HCT116 (cell line): ENCODE data around the gene CD59. TPM values are rescaled to one million over a fixed set of nuclear protein-coding genes. Genes with fewer than 3 reads are reported as not detected.

Source experiments
- ATAC-seq: fragments of 200-7000 bp; cut with Tn5 transposase; 2 replicates; pipeline ENCODE4 v1.9.1; 2020; ENCODE audit warnings: mild to moderate bottlenecking, moderate library complexity
- BruUV-seq: library from RNA; stranded (reverse); fragments of 400-500 nt; replicated peaks from 2 replicates; lab custom pipeline; 2021; lab: Mats Ljungman, UMichigan
- CTCF ChIA-PET: fragments of 300-600 bp; sonication (Branson Sonifier 250); formaldehyde crosslinking; loops from one replicate; lab custom pipeline; 2021; ENCODE audit warnings: antibody characterized with exemption; lab: Charles Lee
- POLR2A ChIA-PET: fragments of 300-600, 350-600 bp; sonication (Branson Sonifier 250); formaldehyde crosslinking; loops from one replicate; lab custom pipeline; 2021; ENCODE audit warnings: antibody characterized with exemption; lab: Charles Lee
- RAD21 ChIA-PET, 2 experiments: fragments of 300-600 bp; sonication (Branson Sonifier 250); formaldehyde crosslinking; loops; one replicate each; lab custom pipeline; 2023; ENCODE audit warnings: low total read pairs in 2 of 2; ENCODE audit not compliant: uncharacterized antibody in 2 of 2, unreplicated experiment in 2 of 2, low non-redundant PET in 1 of 2; lab: Charles Lee
- DNase-seq: peaks from one replicate; pipeline ENCODE4 v3.0.0-alpha.2; 2010; ENCODE audit warnings: low read depth, low spot score
- H2AFZ ChIP-seq: fragments of 200-600 bp; shearing (Covaris generic), sonication (generic); 2 replicates; pipeline ENCODE4 v1.6.1; 2017; ENCODE audit warnings: low read depth, mixed run types, mixed read lengths, antibody characterized with exemption, low read length; ENCODE audit not compliant: poor library complexity, severe bottlenecking
- H3K27ac ChIP-seq: 2 replicates; pipeline ENCODE4 v1.5.1; 2012; ENCODE audit warnings: low read depth, low read length
- H3K27me3 ChIP-seq: fragments of 200-600 bp; sonication (generic); 2 replicates; pipeline ENCODE4 v1.6.1; 2016; ENCODE audit warnings: mixed run types, low read length, mixed read lengths; ENCODE audit not compliant: insufficient read depth
- H3K36me3 ChIP-seq, 2 experiments: fragments of 200-500 bp in 1 of 2; fragments of 200-600 bp in 1 of 2; sonication (Bioruptor generic) in 1 of 2; sonication (generic) in 1 of 2; 2 replicates each; pipeline versions ENCODE4 v1.5.1 to v1.6.1; 2014 to 2016; ENCODE audit warnings: low read length in 2 of 2, inconsistent platforms in 1 of 2, mixed read lengths in 1 of 2, mixed run types in 1 of 2; ENCODE audit not compliant: insufficient read depth in 2 of 2, control insufficient read depth in 1 of 2
- H3K4me1 ChIP-seq, 2 experiments: fragments of 200-600 bp in 1 of 2; sonication (generic) in 1 of 2; 2 replicates each; pipeline versions ENCODE4 v1.5.1 to v1.6.1; 2012 to 2017; ENCODE audit warnings: low read length in 2 of 2, inconsistent platforms in 1 of 2, mild to moderate bottlenecking in 1 of 2, mixed read lengths in 1 of 2, mixed run types in 1 of 2, moderate library complexity in 1 of 2; ENCODE audit not compliant: insufficient read depth in 2 of 2, control insufficient read depth in 1 of 2
- H3K4me2 ChIP-seq: fragments of 200-600 bp; sonication (generic); 2 replicates; pipeline ENCODE4 v1.6.1; 2017; ENCODE audit warnings: mixed run types, low read length, mixed read lengths
- H3K4me3 ChIP-seq, 2 experiments: fragments of 200-600 bp in 1 of 2; sonication (generic) in 1 of 2; replicated peaks in 1 of 2; 2 replicates each; pipeline ENCODE4 v1.5.1; 2011 to 2016; ENCODE audit warnings: low read length in 2 of 2, control low read depth in 1 of 2, low read depth in 1 of 2, mild to moderate bottlenecking in 1 of 2, mixed read lengths in 1 of 2, mixed run types in 1 of 2
- H3K79me2 ChIP-seq: fragments of 200-600 bp; sonication (generic); 2 replicates; pipeline ENCODE4 v1.6.1; 2017; ENCODE audit warnings: mild to moderate bottlenecking, mixed run types, low read length, moderate library complexity, mixed read lengths; ENCODE audit not compliant: insufficient read depth
- H3K9ac ChIP-seq: fragments of 200-600 bp; sonication (generic); 2 replicates; pipeline ENCODE4 v1.6.1; 2016; ENCODE audit warnings: low read length, mixed read lengths
- H3K9me2 ChIP-seq: fragments of 200-600 bp; sonication (generic), shearing (Covaris generic); 2 replicates; pipeline ENCODE4 v1.6.1; 2017; ENCODE audit warnings: mixed run types, mild to moderate bottlenecking, moderate library complexity; ENCODE audit not compliant: insufficient read depth
- H3K9me3 ChIP-seq, 2 experiments: fragments of 200-500 bp in 1 of 2; fragments of 200-600 bp in 1 of 2; sonication (Bioruptor generic) in 1 of 2; sonication (generic) in 1 of 2; 2 replicates each; pipeline ENCODE4 v1.6.1; 2014 to 2017; ENCODE audit warnings: low read length in 2 of 2, mixed read lengths in 2 of 2, inconsistent platforms in 1 of 2, low read depth in 1 of 2, mild to moderate bottlenecking in 1 of 2, mixed run types in 1 of 2, moderate library complexity in 1 of 2; ENCODE audit not compliant: control insufficient read depth in 1 of 2, insufficient read depth in 1 of 2
- H4K20me1 ChIP-seq: fragments of 200-600 bp; sonication (generic), shearing (Covaris generic); 2 replicates; pipeline ENCODE4 v1.6.1; 2017; ENCODE audit warnings: mixed run types, mild to moderate bottlenecking, moderate library complexity; ENCODE audit not compliant: insufficient read depth
- CBX3 ChIP-seq: IDR thresholded peaks from 2 replicates; pipeline ENCODE4 v1.6.1; 2012; ENCODE audit warnings: low read depth
- EGR1 ChIP-seq: IDR thresholded peaks from 2 replicates; pipeline ENCODE4 v1.6.1; 2012; ENCODE audit warnings: low read depth
- EZH2phosphoT487 ChIP-seq: fragments of 200-600 bp; IDR thresholded peaks from 2 replicates; pipeline ENCODE4 v1.6.1; 2018; ENCODE audit warnings: antibody characterized with exemption, borderline replicate concordance
- POLR2A ChIP-seq: IDR thresholded peaks from 2 replicates; pipeline ENCODE4 v1.7.0; 2011; ENCODE audit warnings: borderline replicate concordance; ENCODE audit not compliant: insufficient read depth, insufficient read length; ENCODE audit errors: extremely low read depth
- SIN3A ChIP-seq: IDR thresholded peaks from 2 replicates; pipeline ENCODE4 v1.6.1; 2012; ENCODE audit warnings: low read depth
- SRF ChIP-seq: IDR thresholded peaks from 2 replicates; pipeline ENCODE4 v1.6.1; 2012; ENCODE audit warnings: low read depth
- TCF7L2 ChIP-seq: IDR thresholded peaks from 2 replicates; pipeline ENCODE4 v1.7.0; 2011; ENCODE audit warnings: borderline replicate concordance, inconsistent platforms; ENCODE audit not compliant: insufficient read depth, insufficient read length; ENCODE audit errors: extremely low read depth
- ZNF274 ChIP-seq: fragments of 200-500 bp; sonication (Bioruptor generic); IDR thresholded peaks from 2 replicates; pipeline ENCODE4 v1.6.1; 2014; ENCODE audit warnings: mild to moderate bottlenecking, low read depth, low read length, inconsistent platforms
- intact Hi-C: fragments of 100-400 bp; cut with micrococcal nuclease; formaldehyde crosslinking; loops from 2 replicates; pipeline ENCODE4 v1.10.0; 2022
- total RNA-seq: library from RNA; stranded (reverse); gene quantifications from one replicate; pipeline ENCODE4 v1.2.1, GENCODE V29; 2021; ENCODE audit not compliant: unreplicated experiment
- TF ChIP-seq, protein P1 (sequence below): IDR thresholded peaks from 2 replicates; pipeline ENCODE4 v1.6.1; 2012; ENCODE audit warnings: low read depth
- TF ChIP-seq, protein P2 (sequence below): IDR thresholded peaks from 2 replicates; pipeline ENCODE4 v1.6.1; 2012

Gene CD59
- total RNA-seq, 1 experiment from 2014 or later = 122 TPM

- no peak for TF ChIP-seq EZH2phosphoT487
- TF ChIP-seq TCF7L2 = no peak
- TF ChIP-seq, protein P1, sequence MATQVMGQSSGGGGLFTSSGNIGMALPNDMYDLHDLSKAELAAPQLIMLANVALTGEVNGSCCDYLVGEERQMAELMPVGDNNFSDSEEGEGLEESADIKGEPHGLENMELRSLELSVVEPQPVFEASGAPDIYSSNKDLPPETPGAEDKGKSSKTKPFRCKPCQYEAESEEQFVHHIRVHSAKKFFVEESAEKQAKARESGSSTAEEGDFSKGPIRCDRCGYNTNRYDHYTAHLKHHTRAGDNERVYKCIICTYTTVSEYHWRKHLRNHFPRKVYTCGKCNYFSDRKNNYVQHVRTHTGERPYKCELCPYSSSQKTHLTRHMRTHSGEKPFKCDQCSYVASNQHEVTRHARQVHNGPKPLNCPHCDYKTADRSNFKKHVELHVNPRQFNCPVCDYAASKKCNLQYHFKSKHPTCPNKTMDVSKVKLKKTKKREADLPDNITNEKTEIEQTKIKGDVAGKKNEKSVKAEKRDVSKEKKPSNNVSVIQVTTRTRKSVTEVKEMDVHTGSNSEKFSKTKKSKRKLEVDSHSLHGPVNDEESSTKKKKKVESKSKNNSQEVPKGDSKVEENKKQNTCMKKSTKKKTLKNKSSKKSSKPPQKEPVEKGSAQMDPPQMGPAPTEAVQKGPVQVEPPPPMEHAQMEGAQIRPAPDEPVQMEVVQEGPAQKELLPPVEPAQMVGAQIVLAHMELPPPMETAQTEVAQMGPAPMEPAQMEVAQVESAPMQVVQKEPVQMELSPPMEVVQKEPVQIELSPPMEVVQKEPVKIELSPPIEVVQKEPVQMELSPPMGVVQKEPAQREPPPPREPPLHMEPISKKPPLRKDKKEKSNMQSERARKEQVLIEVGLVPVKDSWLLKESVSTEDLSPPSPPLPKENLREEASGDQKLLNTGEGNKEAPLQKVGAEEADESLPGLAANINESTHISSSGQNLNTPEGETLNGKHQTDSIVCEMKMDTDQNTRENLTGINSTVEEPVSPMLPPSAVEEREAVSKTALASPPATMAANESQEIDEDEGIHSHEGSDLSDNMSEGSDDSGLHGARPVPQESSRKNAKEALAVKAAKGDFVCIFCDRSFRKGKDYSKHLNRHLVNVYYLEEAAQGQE = no peak
These were observed 17.2 kb upstream of the CD59 start (continued) for GRCh38 chr11:33753304-33753967.

DNA sequence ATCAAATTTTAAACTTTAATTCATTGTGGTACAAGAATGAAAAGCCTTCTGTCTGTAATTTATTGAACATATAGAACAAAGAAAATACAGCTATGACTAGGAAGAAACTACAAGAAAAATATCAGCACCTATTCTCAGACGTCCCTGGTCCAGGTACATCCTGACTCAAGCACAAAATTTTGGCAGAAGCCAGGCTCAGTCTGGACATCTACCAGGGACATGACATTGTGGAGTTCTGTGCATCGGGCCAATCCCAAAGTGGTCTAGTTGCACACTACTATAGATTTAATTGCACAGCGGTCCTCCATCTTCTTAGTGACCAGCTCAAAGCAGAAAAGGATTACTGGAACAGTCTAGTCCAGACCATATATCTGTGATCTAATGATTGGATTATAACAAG, 15.7 kb upstream of the CD59 start:
- Histone ChIP-seq H3K4me3 (no peak overlapping the region), H3K27me3 (no peaks in the 10 kb centered on the region), H3K4me1 (no peaks in the 10 kb centered on the region), H3K79me2 (no peaks in the 10 kb centered on the region), H3K27ac (no peak overlapping the region), H3K9me2 (no peaks in the 10 kb centered on the region), H4K20me1 (no peaks in the 10 kb centered on the region), H3K36me3 (peaks cover 5 to 12% of the 10 kb centered on the region in 2 experiments; a peak in 2 of 4 replicates), H3K4me2 (no peak overlapping the region), H3K9ac (no peak overlapping the region), H2AFZ (no peak overlapping the region), H3K9me3 (no peaks in the 10 kb centered on the region)
- ChIA-PET CTCF (interaction anchor here (0.8 kb wide), 1 partner anchor 9 kb away, joined by 4 read pairs; no protein-coding TSS in a partner anchor), RAD21 (no interaction called here), POLR2A (no interaction called here)
- no peak for ATAC-seq
- TF ChIP-seq SIN3A = no peak
- TF ChIP-seq, protein P2, sequence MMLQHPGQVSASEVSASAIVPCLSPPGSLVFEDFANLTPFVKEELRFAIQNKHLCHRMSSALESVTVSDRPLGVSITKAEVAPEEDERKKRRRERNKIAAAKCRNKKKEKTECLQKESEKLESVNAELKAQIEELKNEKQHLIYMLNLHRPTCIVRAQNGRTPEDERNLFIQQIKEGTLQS = no peak
- TF ChIP-seq SRF = no peak
- TF ChIP-seq POLR2A = no peak
- no peak for TF ChIP-seq CBX3
- TF ChIP-seq, protein P1 = no peak
- no peak for TF ChIP-seq ZNF274
- TF ChIP-seq EGR1 = no peak
- BruUV-seq = no TSS peak
- DNase-seq = no peak
- intact Hi-C loops = no loop called here
